PC-9 (cell line): Measurements from ENCODE around the gene SCT.

Experiments used
- EZH2 ChIP-seq: fragments of 200-600 bp; sonication (generic); IDR thresholded peaks from 2 replicates; pipeline ENCODE4 v1.8.0; 2017; ENCODE audit warnings: antibody characterized with exemption, low read depth
- TF ChIP-seq, protein P1 (sequence below): fragments of 200-600 bp; sonication (generic); conservative IDR thresholded peaks from 2 replicates; pipeline ENCODE4 v1.6.1; 2017; ENCODE audit warnings: mixed run types, antibody characterized with exemption, mild to moderate bottlenecking, moderate library complexity

GRCh38 chr11:617199-617911 lies 9.6 kb downstream of the SCT start:
- TF ChIP-seq, protein P1, sequence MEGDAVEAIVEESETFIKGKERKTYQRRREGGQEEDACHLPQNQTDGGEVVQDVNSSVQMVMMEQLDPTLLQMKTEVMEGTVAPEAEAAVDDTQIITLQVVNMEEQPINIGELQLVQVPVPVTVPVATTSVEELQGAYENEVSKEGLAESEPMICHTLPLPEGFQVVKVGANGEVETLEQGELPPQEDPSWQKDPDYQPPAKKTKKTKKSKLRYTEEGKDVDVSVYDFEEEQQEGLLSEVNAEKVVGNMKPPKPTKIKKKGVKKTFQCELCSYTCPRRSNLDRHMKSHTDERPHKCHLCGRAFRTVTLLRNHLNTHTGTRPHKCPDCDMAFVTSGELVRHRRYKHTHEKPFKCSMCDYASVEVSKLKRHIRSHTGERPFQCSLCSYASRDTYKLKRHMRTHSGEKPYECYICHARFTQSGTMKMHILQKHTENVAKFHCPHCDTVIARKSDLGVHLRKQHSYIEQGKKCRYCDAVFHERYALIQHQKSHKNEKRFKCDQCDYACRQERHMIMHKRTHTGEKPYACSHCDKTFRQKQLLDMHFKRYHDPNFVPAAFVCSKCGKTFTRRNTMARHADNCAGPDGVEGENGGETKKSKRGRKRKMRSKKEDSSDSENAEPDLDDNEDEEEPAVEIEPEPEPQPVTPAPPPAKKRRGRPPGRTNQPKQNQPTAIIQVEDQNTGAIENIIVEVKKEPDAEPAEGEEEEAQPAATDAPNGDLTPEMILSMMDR = no peak
- TF ChIP-seq EZH2 = no peak
